Suprapubic skin (tissue), 3 donors: ENCODE measurements around the gene CDK5.

ENCODE experiments used
- EP300 ChIP-seq: sonication (generic); formaldehyde crosslinking; IDR thresholded peaks from one replicate; pipeline ENCODE4 v1.6.1; 2017; ENCODE audit warnings: antibody characterized with exemption
- POLR2A ChIP-seq, 2 donors: fragments of 450-650 bp; IDR thresholded peaks; one replicate each; pipeline ENCODE4 v1.6.1; 2017; ENCODE audit warnings: antibody characterized with exemption in 2 of 2, mild to moderate bottlenecking in 2 of 2, moderate library complexity in 2 of 2
- TF ChIP-seq, protein P1 (sequence below), 2 donors: fragments of 200-600 bp in 1 of 2; fragments of 450-650 bp in 1 of 2; sonication (generic) in 1 of 2; IDR thresholded peaks; one replicate each; pipeline ENCODE4 v1.5.1; 2016 to 2019; ENCODE audit warnings: antibody characterized with exemption in 2 of 2, mild to moderate bottlenecking in 1 of 2, moderate library complexity in 1 of 2

DNA sequence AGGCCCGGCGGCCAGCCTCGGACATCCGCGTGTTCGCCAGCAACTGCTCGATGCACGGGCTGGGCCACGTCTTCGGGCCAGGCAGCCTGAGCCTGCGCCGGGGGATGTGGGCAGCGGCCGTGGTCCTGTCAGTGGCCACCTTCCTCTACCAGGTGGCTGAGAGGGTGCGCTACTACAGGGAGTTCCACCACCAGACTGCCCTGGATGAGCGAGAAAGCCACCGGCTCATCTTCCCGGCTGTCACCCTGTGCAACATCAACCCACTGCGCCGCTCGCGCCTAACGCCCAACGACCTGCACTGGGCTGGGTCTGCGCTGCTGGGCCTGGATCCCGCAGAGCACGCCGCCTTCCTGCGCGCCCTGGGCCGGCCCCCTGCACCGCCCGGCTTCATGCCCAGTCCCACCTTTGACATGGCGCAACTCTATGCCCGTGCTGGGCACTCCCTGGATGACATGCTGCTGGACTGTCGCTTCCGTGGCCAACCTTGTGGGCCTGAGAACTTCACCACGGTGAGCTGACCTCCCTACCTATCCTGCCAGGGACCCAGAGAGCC lies 8.7 kb downstream of the CDK5 start:
- TF ChIP-seq, protein P1, sequence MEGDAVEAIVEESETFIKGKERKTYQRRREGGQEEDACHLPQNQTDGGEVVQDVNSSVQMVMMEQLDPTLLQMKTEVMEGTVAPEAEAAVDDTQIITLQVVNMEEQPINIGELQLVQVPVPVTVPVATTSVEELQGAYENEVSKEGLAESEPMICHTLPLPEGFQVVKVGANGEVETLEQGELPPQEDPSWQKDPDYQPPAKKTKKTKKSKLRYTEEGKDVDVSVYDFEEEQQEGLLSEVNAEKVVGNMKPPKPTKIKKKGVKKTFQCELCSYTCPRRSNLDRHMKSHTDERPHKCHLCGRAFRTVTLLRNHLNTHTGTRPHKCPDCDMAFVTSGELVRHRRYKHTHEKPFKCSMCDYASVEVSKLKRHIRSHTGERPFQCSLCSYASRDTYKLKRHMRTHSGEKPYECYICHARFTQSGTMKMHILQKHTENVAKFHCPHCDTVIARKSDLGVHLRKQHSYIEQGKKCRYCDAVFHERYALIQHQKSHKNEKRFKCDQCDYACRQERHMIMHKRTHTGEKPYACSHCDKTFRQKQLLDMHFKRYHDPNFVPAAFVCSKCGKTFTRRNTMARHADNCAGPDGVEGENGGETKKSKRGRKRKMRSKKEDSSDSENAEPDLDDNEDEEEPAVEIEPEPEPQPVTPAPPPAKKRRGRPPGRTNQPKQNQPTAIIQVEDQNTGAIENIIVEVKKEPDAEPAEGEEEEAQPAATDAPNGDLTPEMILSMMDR (IDR thresholded peaks at IDR 0.05): no peak
- TF ChIP-seq POLR2A (IDR thresholded peaks at IDR 0.05): no peak
- TF ChIP-seq EP300: no peak
